Type B pancreatic cell (in vitro differentiated cells): ENCODE measurements around the gene PXT1. TPM values are rescaled to one million over a fixed set of nuclear protein-coding genes. Genes with fewer than 3 reads are reported as not detected.

Experiments used
- DNase-seq: peaks from one replicate; pipeline ENCODE4 v3.0.0; 2021; ENCODE audit warnings: mixed read lengths; ENCODE audit not compliant: unreplicated experiment; ENCODE audit errors: extremely low spot score
- H3K27ac Mint-ChIP-seq: 2 replicates; pipeline ENCODE4 v1.8.0; 2021; ENCODE audit warnings: mild to moderate bottlenecking, mixed read lengths
- H3K27me3 Mint-ChIP-seq: 2 replicates; pipeline ENCODE4 v1.8.0; 2021; ENCODE audit warnings: mixed read lengths
- H3K36me3 Mint-ChIP-seq: 2 replicates; pipeline ENCODE4 v1.8.0; 2021; ENCODE audit warnings: mixed read lengths
- H3K4me1 Mint-ChIP-seq: one replicate; pipeline ENCODE4 v1.8.0; 2021; ENCODE audit warnings: mixed read lengths; ENCODE audit not compliant: unreplicated experiment
- H3K4me3 Mint-ChIP-seq: 2 replicates; pipeline ENCODE4 v1.8.0; 2021; ENCODE audit warnings: mild to moderate bottlenecking, mixed read lengths
- H3K9me3 Mint-ChIP-seq: 2 replicates; pipeline ENCODE4 v1.8.0; 2021; ENCODE audit warnings: mixed read lengths
- total RNA-seq: library from RNA; stranded (reverse); gene quantifications from 2 replicates; pipeline ENCODE4 v1.2.1, GENCODE V29; 2021; ENCODE audit warnings: low replicate concordance
- TF ChIP-seq, protein P1 (sequence below): fragments of 200-600 bp; sonication (generic); conservative IDR thresholded peaks from 2 replicates; pipeline ENCODE4 v1.5.0; 2021; ENCODE audit warnings: antibody characterized with exemption, mild to moderate bottlenecking

Gene PXT1
- total RNA-seq, 1 donor from 2014 or later: 0.19 TPM

DNA sequence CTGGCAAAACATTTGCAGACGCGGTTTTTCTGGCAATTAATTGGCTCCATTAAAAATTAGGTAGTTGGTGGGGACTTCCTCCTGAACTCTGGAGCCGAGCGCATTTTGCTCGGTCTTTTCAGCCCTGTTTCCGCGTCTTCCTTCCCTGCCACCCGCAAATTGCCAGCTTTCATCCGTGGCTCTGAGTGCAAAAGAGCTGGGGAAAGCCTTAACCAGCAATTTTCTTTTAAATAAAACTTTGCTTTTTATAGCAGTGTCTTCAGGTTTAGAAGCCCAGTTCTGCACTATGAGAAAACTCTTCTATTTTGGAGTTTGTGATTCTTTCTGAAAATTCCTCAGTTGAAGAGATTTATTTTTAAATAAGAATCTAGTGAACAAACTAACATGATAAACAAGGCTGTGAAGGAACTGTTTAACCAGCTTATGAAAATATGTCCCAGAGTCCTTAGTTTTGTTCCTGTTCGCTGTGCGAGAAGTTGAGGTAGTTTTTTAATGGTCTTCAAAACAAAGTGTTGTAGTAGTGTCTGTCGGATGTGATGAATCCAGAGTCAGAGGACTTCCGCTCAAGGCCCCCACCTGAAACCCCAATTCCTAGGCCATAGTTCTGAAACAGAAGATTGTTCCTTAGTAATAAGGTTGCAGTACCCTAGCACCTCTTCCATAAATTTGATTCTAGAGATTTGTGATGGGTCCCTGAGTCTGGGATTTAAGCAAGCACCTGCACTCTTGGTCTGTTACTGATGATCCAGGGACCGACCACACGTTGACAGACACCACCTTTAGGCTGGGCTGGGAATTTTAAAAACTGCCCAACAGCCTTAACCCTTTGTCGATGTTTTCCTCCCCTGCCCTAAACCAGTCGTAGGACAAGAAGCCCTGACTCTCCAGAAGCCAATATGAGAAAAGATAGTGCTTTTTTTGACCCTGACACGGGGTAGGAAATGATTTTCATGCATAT lies 1.1 kb upstream of the PXT1 start:
- H3K36me3 Mint-ChIP-seq: peaks cover 15% of the 10 kb centered on the region
- H3K27me3 Mint-ChIP-seq: no peaks in the 10 kb centered on the region
- peaks cover 29% of the 10 kb centered on the region for H3K4me1 Mint-ChIP-seq

DNA sequence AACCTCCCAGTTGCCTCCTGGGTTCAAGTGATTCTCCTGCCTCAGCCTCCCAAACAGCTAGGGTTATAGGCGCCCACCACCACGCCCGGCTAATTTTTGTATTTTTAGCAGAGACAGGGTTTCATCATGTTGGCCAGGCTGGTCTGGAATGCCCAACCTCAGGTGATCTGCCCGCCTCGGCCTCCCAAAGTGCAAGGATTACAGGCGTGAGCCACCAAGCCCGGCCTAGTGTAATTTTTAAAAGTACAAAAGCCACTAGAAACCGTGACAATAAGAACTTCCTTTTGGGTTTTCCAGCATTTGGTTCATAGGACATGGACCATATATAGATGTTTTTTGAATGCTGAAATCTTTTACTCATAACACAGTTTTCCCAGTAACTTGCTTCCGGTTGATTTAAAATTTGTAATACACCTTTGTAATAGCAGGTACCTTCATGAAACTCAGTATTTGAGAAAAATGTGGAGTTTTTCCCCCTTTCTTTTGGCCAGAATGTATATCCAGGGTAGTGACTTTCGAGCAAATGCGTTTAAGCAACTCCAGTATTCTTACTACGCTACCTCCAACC lies 467 bp downstream of the PXT1 start:
- Mint-ChIP-seq H3K4me1 (peaks cover 29% of the 10 kb centered on the region), H3K27me3 (no peaks in the 10 kb centered on the region), H3K9me3 (no peaks in the 10 kb centered on the region), H3K36me3 (peaks cover 7% of the 10 kb centered on the region), H3K4me3 (peak overlapping the region; percentile 97), H3K27ac (peak overlapping the region; percentile 98)
- no peak for DNase-seq
- TF ChIP-seq, protein P1, sequence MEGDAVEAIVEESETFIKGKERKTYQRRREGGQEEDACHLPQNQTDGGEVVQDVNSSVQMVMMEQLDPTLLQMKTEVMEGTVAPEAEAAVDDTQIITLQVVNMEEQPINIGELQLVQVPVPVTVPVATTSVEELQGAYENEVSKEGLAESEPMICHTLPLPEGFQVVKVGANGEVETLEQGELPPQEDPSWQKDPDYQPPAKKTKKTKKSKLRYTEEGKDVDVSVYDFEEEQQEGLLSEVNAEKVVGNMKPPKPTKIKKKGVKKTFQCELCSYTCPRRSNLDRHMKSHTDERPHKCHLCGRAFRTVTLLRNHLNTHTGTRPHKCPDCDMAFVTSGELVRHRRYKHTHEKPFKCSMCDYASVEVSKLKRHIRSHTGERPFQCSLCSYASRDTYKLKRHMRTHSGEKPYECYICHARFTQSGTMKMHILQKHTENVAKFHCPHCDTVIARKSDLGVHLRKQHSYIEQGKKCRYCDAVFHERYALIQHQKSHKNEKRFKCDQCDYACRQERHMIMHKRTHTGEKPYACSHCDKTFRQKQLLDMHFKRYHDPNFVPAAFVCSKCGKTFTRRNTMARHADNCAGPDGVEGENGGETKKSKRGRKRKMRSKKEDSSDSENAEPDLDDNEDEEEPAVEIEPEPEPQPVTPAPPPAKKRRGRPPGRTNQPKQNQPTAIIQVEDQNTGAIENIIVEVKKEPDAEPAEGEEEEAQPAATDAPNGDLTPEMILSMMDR: no peak

More for the DNA sequence above, 1.1 kb upstream of the PXT1 start:
- TF ChIP-seq, protein P1: peak; percentile 52
- Mint-ChIP-seq H3K4me3 (peak overlapping the region; percentile 97), H3K27ac (peak overlapping the region; percentile 95), H3K9me3 (no peaks in the 10 kb centered on the region)
- DNase-seq: no peak

DNA sequence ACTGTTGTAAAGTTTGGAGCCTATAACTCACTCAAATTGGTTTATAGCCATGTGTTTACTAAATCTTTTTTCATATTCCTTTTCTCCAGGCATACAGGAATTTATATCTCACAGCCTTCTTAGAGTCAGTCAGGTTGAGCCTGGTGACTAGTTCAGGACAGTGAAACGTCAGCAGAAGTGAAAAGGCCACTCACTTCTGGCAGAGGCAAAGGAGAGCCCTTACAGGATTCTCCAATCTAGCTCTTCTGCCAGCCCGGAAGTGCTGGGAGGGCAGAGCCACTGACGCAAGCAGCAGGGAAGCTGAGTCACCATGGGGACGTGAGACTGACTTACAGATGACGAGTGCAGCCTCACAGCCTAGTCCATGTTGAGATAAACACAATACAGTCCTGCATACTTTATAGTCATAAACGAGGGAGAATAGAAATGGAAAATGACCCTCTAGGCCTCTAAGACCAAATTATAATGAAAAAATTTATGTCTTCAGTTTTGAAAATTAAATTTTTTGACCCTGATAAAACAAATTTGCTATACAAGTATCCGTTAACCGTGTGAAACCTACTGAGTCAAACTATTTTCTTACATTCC lies 1.3 kb downstream of the PXT1 start:
- peaks cover 29% of the 10 kb centered on the region for H3K4me1 Mint-ChIP-seq
- no peak for DNase-seq
- TF ChIP-seq, protein P1: no peak
- peak overlapping the region; percentile 98 for H3K27ac Mint-ChIP-seq
- peaks cover 7% of the 10 kb centered on the region for H3K36me3 Mint-ChIP-seq
- H3K9me3 Mint-ChIP-seq: no peaks in the 10 kb centered on the region
- H3K4me3 Mint-ChIP-seq: peak overlapping the region; percentile 86
- H3K27me3 Mint-ChIP-seq: no peaks in the 10 kb centered on the region

DNA sequence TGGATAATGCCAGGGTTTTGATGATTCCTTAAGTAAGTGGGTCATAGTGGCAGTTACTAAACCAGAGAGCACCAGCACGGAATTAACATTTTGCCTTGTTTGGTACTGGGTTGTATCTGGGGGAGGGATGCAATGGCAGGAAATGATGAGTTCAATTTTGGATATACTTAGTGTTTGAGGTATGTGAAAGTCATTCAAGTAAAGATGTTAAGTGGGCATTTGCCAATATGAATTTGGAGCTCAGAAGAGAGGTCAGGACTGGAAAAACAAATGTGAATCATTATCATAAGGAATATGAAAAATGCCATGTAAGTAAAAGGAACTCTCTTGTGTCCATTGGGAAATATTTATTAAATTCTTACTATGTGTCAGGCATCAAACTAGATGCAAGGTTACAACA lies 6.2 kb downstream of the PXT1 start:
- Mint-ChIP-seq H3K36me3 (no peaks in the 10 kb centered on the region), H3K9me3 (no peaks in the 10 kb centered on the region), H3K27me3 (no peaks in the 10 kb centered on the region), H3K4me3 (no peak overlapping the region), H3K4me1 (peaks cover 7% of the 10 kb centered on the region), H3K27ac (no peak overlapping the region)
- DNase-seq: no peak
- TF ChIP-seq, protein P1: no peak

DNA sequence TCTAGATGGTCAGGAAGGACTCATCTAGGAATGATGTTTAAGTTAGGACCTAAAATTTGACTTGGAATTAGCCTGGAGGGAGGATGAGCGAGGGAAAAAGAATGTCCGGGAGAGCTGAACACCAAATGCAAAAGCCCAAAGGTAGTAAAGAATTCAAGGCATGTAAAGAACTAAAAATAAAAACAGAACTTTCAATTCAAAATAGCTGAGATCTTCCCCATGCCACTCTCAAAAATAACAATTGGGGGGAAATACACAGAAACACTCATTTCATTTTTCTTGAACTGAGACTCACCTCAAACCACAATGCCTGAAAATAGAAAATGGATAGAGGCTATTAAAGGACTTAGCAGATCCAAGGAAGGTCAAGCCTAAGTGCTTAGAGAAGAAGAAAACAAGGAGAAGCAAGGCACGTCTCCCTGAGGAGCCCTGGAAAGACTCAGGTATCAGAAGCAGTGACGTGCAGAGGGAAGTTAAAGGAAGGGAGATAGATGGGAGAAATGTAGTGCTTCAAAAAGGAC lies 10.4 kb downstream of the PXT1 start:
- Mint-ChIP-seq H3K4me1 (no peaks in the 10 kb centered on the region), H3K27ac (no peak overlapping the region), H3K9me3 (no peaks in the 10 kb centered on the region), H3K4me3 (no peak overlapping the region), H3K36me3 (no peaks in the 10 kb centered on the region), H3K27me3 (no peaks in the 10 kb centered on the region)
- TF ChIP-seq, protein P1: no peak
- DNase-seq: no peak
